Lung (tissue), 12 donors: ENCODE results near the gene TDRD5. TPM values are rescaled to one million over a fixed set of nuclear protein-coding genes. Genes with fewer than 3 reads are reported as not detected.

Experiments
- ATAC-seq: fragments of 200-7000 bp; cut with Tn5 transposase; one replicate; pipeline ENCODE4 v1.9.1; 2020; ENCODE audit warnings: moderate number of reproducible peaks; ENCODE audit not compliant: insufficient read depth, low FRiP score
- DNase-seq, 3 donors: peaks; one replicate each; pipeline ENCODE4 v3.0.0-alpha.2; 2013 to 2017
- H3K27ac ChIP-seq, 2 donors: one replicate each; pipeline ENCODE4 v1.5.1; 2013; ENCODE audit warnings: mild to moderate bottlenecking in 2 of 2, moderate library complexity in 2 of 2, control low read depth in 1 of 2, inconsistent platforms in 1 of 2, low read depth in 1 of 2, low read length in 1 of 2
- H3K27me3 ChIP-seq, 3 donors: one replicate each; pipeline ENCODE4 v1.5.1; 2013; ENCODE audit warnings: low read length in 2 of 3; ENCODE audit not compliant: control insufficient read depth in 3 of 3, insufficient read depth in 3 of 3
- H3K36me3 ChIP-seq, 4 donors: one replicate each; pipeline ENCODE4 v1.5.1; 2013; ENCODE audit warnings: low read length in 4 of 4, mild to moderate bottlenecking in 1 of 4, moderate library complexity in 1 of 4; ENCODE audit not compliant: control insufficient read depth in 4 of 4, insufficient read depth in 4 of 4
- H3K4me1 ChIP-seq, 5 donors: one replicate each; pipeline ENCODE4 v1.5.1; 2013; ENCODE audit warnings: low read length in 5 of 5, mild to moderate bottlenecking in 2 of 5, moderate library complexity in 1 of 5; ENCODE audit not compliant: control insufficient read depth in 5 of 5, insufficient read depth in 5 of 5
- H3K4me3 ChIP-seq: one replicate; pipeline ENCODE4 v1.5.1; 2013; ENCODE audit warnings: mild to moderate bottlenecking, control low read depth, moderate library complexity
- H3K9ac ChIP-seq, 2 donors: one replicate each; pipeline ENCODE4 v1.5.1; 2013; ENCODE audit warnings: low read length in 2 of 2, control low read depth in 1 of 2; ENCODE audit not compliant: insufficient read depth in 1 of 2
- H3K9me3 ChIP-seq, 4 donors: one replicate each; pipeline ENCODE4 v1.5.1; 2013; ENCODE audit warnings: low read length in 3 of 4, mild to moderate bottlenecking in 1 of 4, moderate library complexity in 1 of 4; ENCODE audit not compliant: control insufficient read depth in 4 of 4, insufficient read depth in 3 of 4
- WGBS, 2 donors: extraction: QIAGEN DNeasy Blood & Tissue Kit; methylation state at CpG; one replicate each; pipeline ENCODE4 v1.1.7; 2013; 5-methylcytosine and 5-hydroxymethylcytosine counted together
- polyA plus RNA-seq, 2 donors: library from polyadenylated mRNA; stranded (reverse); fragments of 200-250 nt; gene quantifications; one replicate each; pipeline ENCODE4 v1.2.1, GENCODE V29; 2013
- total RNA-seq, 2 donors: library from RNA; depleted of rRNA in 1 of 2; stranded (reverse); fragments of >200 nt in 1 of 2; gene quantifications; one replicate each; pipeline ENCODE4 v1.2.1, GENCODE V29; 2014 to 2021
- TF ChIP-seq, protein P1 (sequence below): IDR thresholded peaks from 2 replicates; pipeline ENCODE4 v1.5.1; 2012; ENCODE audit warnings: mild to moderate bottlenecking; ENCODE audit errors: control extremely low read depth, extremely low read depth
- donor health status: control.
- donor health status: control.
- donor health status: Bipolar disorder and iron deficiency.
- donor health status: healthy.
- donor health status: DM: yes; HTN: yes; CAD: no.

TDRD5 gene
- total and polyA plus RNA-seq, 4 donors: 0.05 to 0.37 (median 0.15) TPM

DNA sequence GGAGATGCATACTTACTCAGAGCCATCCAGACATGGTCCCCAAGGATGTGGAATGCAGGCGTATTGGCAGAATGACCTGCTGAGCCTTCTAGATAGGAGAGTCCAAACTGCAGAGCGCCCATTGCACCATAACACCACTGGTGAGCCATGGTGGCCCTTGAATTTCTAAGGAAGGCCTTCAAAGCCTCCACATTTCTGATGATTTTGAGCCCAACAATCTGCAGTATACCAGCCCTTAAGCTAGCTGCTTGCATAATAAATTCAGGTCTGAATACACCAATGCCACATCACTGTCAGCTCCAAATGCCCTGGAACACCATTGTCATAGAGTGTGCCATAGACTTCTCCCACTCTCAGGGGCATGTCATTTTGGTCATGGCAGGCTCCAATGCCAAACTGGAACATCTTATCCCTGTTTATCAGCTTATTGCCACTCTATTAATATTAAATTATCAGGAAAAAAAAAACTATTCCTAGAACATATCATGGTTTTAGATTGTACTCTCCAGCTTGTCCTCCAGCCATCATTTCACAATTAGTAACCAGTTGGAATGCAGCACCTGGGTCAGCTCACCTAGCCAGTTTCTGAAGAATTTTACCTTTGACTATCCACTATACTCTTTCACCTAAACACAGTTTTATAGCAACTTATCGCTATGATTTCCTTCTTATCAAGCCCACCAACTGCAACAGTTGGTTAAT is 42.8 kb upstream of the TDRD5 start:
- ATAC-seq: no peak
- no peaks in the 10 kb centered on the region for H3K27me3 ChIP-seq
- no peaks in the 10 kb centered on the region for H3K9me3 ChIP-seq
- TF ChIP-seq, protein P1, sequence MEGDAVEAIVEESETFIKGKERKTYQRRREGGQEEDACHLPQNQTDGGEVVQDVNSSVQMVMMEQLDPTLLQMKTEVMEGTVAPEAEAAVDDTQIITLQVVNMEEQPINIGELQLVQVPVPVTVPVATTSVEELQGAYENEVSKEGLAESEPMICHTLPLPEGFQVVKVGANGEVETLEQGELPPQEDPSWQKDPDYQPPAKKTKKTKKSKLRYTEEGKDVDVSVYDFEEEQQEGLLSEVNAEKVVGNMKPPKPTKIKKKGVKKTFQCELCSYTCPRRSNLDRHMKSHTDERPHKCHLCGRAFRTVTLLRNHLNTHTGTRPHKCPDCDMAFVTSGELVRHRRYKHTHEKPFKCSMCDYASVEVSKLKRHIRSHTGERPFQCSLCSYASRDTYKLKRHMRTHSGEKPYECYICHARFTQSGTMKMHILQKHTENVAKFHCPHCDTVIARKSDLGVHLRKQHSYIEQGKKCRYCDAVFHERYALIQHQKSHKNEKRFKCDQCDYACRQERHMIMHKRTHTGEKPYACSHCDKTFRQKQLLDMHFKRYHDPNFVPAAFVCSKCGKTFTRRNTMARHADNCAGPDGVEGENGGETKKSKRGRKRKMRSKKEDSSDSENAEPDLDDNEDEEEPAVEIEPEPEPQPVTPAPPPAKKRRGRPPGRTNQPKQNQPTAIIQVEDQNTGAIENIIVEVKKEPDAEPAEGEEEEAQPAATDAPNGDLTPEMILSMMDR: no peak
- H3K4me1 ChIP-seq: peaks cover 0 to 4% (median 0%) of the 10 kb centered on the region in 5 donors
- WGBS, 2 donors: 55 to 69% methylated on average over 3 of the region's 3 CpGs
- no peak overlapping the region for H3K9ac ChIP-seq
- no peak overlapping the region for H3K4me3 ChIP-seq
- no peak overlapping the region for H3K27ac ChIP-seq
- H3K36me3 ChIP-seq: no peaks in the 10 kb centered on the region
- peak in 1 of 3 donors; percentile 7 for DNase-seq

DNA sequence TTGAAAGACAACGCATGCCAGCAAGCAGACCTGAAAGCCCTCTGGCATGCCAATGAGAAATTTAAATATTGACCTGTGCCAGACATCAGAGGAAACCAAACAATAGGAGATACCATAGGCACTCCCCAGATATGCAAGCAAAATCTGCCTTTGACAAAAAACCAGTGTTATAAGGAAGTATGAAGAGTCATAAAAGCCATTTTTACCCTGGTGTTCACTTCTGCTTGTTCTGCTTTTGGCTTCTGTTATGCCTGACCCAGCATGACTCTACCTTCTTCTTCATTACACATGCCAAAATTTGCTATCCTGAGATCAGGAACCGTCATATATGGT is 42.3 kb upstream of the TDRD5 start:
- H3K4me1 ChIP-seq: peaks cover 0 to 4% (median 0%) of the 10 kb centered on the region in 5 donors
- H3K36me3 ChIP-seq: no peaks in the 10 kb centered on the region
- TF ChIP-seq, protein P1: no peak
- no peak for DNase-seq
- no peaks in the 10 kb centered on the region for H3K27me3 ChIP-seq
- H3K9me3 ChIP-seq: no peaks in the 10 kb centered on the region
- no peak overlapping the region for H3K4me3 ChIP-seq
- no peak overlapping the region for H3K9ac ChIP-seq
- ATAC-seq: no peak
- WGBS, 2 donors: 78 to 86% methylated on average over 2 of the region's 2 CpGs
- H3K27ac ChIP-seq: no peak overlapping the region

DNA sequence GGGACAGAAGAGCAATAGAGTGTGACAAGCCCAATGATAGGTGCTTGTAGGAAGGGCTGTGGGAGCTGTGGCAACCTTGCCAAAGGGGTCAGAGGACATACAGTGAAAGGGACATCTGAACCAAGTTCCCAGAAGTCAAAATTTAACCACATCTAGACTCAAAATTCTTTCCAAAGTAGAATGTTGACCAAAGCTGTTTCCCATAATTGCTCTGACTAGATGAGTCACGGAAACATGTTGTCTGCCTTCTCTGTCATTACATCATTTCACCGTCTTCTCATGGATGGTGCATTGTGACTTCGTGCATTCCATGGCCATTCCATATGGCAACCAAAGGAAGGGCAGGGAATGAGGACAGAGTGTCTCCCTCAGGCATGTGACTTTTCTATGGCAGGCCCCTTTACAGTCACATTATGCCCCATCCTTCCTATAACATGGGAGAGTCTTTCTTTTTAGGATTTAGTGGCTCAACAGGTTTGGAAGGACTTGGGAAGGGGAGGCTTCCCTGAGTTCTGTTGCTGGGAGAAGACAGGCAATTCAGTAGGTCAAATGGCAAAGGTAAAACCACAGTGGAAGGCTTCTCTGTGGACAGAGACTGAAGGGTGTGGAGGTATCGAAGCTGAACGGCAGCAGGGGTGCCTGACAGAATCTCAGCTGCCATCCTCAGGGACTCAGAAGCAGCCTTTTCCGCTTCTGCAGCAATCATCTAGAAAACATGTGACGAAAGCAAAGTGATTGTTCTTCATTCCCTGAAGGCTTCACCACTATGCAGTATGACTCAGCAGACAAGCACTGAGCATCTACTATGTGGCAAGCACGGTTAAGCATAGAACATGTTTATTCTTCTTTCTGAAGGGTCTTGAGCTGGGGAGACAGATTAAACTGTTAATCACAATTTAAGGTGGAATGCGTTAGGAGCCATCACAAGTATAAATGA is 40.6 kb upstream of the TDRD5 start:
- Histone ChIP-seq H3K27ac (no peak overlapping the region), H3K9ac (no peak overlapping the region), H3K9me3 (no peaks in the 10 kb centered on the region), H3K4me3 (no peak overlapping the region), H3K4me1 (no peaks in the 10 kb centered on the region), H3K27me3 (no peaks in the 10 kb centered on the region), H3K36me3 (no peaks in the 10 kb centered on the region)
- TF ChIP-seq, protein P1: no peak
- DNase-seq (no peak), ATAC-seq (no peak)
- WGBS, 2 donors: 57 to 61% methylated on average over 9 of the region's 9 CpGs
